Measurements from ENCODE around the gene FURIN. TPM values are rescaled to one million over a fixed set of nuclear protein-coding genes. Genes with fewer than 3 reads are reported as not detected.

Gene FURIN
- total and polyA plus RNA-seq, 9 of the 15 experiments (the other 6 are each of a cell fraction or from before 2014, with no cell fraction given) = 0.92 to 99.9 (median 34.8) TPM

- Histone ChIP-seq H3K27me3 (ENCODE audit: control insufficient read depth in 2 of 2, insufficient read depth in 2 of 2, low read length in 2 of 2) (no peaks in the 10 kb centered on the region), H4K20me1 (replicated peaks; ENCODE audit: control insufficient read depth, insufficient read depth, low read length) (no peaks in the 10 kb centered on the region), H3K4me3 (no peak overlapping the region), H2AFZ (ENCODE audit: low read depth, low read length) (peak overlapping the region; percentile 40; the same call in 1 of the 2 replicates), H3K9me3 (replicated peaks; ENCODE audit: control insufficient read depth, insufficient read depth, low read depth, low read length) (no peaks in the 10 kb centered on the region; the same call in 1 of the 2 replicates), H3K79me2 (ENCODE audit: control insufficient read depth, insufficient read depth, low read length) (no peaks in the 10 kb centered on the region), H3K9me1 (ENCODE audit: control insufficient read depth, insufficient read depth, low read length) (no peaks in the 10 kb centered on the region), H3K4me1 (replicated peaks in 1 of 2; ENCODE audit: control insufficient read depth in 2 of 2, insufficient read depth in 2 of 2, low read length in 2 of 2) (peaks cover 6 to 35% of the 10 kb centered on the region in 2 experiments; a peak in 4 of 5 replicates), H3K4me2 (ENCODE audit: insufficient read depth, low read length) (no peak overlapping the region), H3K36me3 (ENCODE audit: control insufficient read depth, insufficient read depth, low read length) (no peaks in the 10 kb centered on the region), H3K9ac (ENCODE audit: insufficient read depth in 1 of 2, low read depth in 2 of 2, low read length in 2 of 2) (peak overlapping the region in 1 of 2 experiments; percentile 71; a peak in 2 of 4 replicates), H3K27ac (ENCODE audit: extremely low read depth, low read depth, low read length) (no peak overlapping the region)
- peak in 1 of 4 experiments; percentile 16 for DNase-seq (ENCODE audit: extremely low read depth in 1 of 4, low spot score in 3 of 4)
- CTCF ChIA-PET (ENCODE audit: low intra/inter-chr PET ratio) = no interaction called here
- no peak for TF ChIP-seq ZBTB8A (IDR thresholded peaks at IDR 0.05; ENCODE audit: partially characterized antibody)
- no peak for TF ChIP-seq CREB1 (IDR thresholded peaks at IDR 0.05)
- 0 out of 2 replicates have a peak, but pooled peaks have one; percentile 26 for TF ChIP-seq CREB1 (CRISPR knock-in tag; IDR thresholded peaks at IDR 0.05)
- 65% methylated on average over 5 of the region's 12 CpGs for WGBS (ENCODE audit: insufficient coverage, low coverage, missing lambda C conversion rate)
- POLR2A ChIA-PET = interaction anchor here (1.0 kb wide), 1 partner anchor 16 kb away, joined by 3 read pairs; no protein-coding TSS in a partner anchor
- no TSS peak for BruUV-seq (replicated peaks)
- FAIRE-seq = no peak
- ATAC-seq = peak; percentile 39
- intact Hi-C loops (cut with micrococcal nuclease) (no loop called here), in situ Hi-C loops (cut with MboI) (no loop called here)
These were observed 40.3 kb upstream of the FURIN start for GRCh38 chr15:90828111-90828510.

DNA sequence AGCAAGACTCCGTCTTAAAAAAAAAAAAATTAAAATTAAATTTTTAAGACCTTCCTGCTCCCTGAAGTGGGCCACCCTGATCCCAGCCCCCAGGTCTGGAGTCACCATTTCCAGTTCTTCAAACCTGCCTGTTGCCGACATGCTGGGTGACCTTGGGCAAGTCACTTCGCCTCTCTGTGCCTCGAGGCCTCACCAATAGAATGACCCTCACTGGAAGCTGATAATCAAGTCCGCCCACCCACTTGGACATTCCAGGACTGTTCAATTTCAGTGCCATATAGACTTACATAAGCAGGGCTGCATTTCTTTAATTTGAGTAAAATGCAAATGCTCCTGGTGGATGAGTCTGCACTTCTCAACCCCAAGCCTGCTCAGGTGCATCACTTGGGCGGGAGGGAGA lies 39.3 kb upstream of the FURIN start:
- 80% methylated on average over 6 of the region's 6 CpGs for WGBS (ENCODE audit: insufficient coverage, low coverage, missing lambda C conversion rate)
- H3K27me3 ChIP-seq (ENCODE audit: control insufficient read depth in 2 of 2, insufficient read depth in 2 of 2, low read length in 2 of 2) = no peaks in the 10 kb centered on the region
- no peak overlapping the region for H2AFZ ChIP-seq (ENCODE audit: low read depth, low read length)
- in situ Hi-C loops (cut with MboI) (no loop called here), intact Hi-C loops (cut with micrococcal nuclease) (no loop called here)
- POLR2A ChIA-PET = no interaction called here
- CTCF ChIA-PET (ENCODE audit: low intra/inter-chr PET ratio) = no interaction called here
- H3K36me3 ChIP-seq (ENCODE audit: control insufficient read depth, insufficient read depth, low read length) = no peaks in the 10 kb centered on the region
- DNase-seq (ENCODE audit: extremely low read depth in 1 of 4, low spot score in 3 of 4) = no peak
- BruUV-seq (replicated peaks) = no TSS peak
- H3K4me1 ChIP-seq (replicated peaks in 1 of 2; ENCODE audit: control insufficient read depth in 2 of 2, insufficient read depth in 2 of 2, low read length in 2 of 2) = peaks cover 7 to 33% of the 10 kb centered on the region in 2 experiments; a peak in 4 of 5 replicates
- no peaks in the 10 kb centered on the region; the same call in 1 of the 2 replicates for H3K9me3 ChIP-seq (replicated peaks; ENCODE audit: control insufficient read depth, insufficient read depth, low read depth, low read length)
- H3K27ac ChIP-seq (ENCODE audit: extremely low read depth, low read depth, low read length) = no peak overlapping the region
- no peak overlapping the region for H3K4me2 ChIP-seq (ENCODE audit: insufficient read depth, low read length)
- ATAC-seq = no peak
- H3K9ac ChIP-seq (ENCODE audit: insufficient read depth in 1 of 2, low read depth in 2 of 2, low read length in 2 of 2) = no peak overlapping the region
- no peak overlapping the region for H3K4me3 ChIP-seq
- no peaks in the 10 kb centered on the region for H3K9me1 ChIP-seq (ENCODE audit: control insufficient read depth, insufficient read depth, low read length)
- FAIRE-seq = no peak
- H3K79me2 ChIP-seq (ENCODE audit: control insufficient read depth, insufficient read depth, low read length) = no peaks in the 10 kb centered on the region
- H4K20me1 ChIP-seq (replicated peaks; ENCODE audit: control insufficient read depth, insufficient read depth, low read length) = no peaks in the 10 kb centered on the region
- TF ChIP-seq CBFA2T3 (IDR thresholded peaks at IDR 0.05) = no peak
- TF ChIP-seq ZNF668 (CRISPR knock-in tag; IDR thresholded peaks at IDR 0.05) = no peak
- no peak for TF ChIP-seq RREB1 (CRISPR knock-in tag; IDR thresholded peaks at IDR 0.05)
- TF ChIP-seq ZFP36 (IDR thresholded peaks at IDR 0.05; ENCODE audit: low read depth, low read length, partially characterized antibody) = peak; percentile 52
- TF ChIP-seq, protein P1, sequence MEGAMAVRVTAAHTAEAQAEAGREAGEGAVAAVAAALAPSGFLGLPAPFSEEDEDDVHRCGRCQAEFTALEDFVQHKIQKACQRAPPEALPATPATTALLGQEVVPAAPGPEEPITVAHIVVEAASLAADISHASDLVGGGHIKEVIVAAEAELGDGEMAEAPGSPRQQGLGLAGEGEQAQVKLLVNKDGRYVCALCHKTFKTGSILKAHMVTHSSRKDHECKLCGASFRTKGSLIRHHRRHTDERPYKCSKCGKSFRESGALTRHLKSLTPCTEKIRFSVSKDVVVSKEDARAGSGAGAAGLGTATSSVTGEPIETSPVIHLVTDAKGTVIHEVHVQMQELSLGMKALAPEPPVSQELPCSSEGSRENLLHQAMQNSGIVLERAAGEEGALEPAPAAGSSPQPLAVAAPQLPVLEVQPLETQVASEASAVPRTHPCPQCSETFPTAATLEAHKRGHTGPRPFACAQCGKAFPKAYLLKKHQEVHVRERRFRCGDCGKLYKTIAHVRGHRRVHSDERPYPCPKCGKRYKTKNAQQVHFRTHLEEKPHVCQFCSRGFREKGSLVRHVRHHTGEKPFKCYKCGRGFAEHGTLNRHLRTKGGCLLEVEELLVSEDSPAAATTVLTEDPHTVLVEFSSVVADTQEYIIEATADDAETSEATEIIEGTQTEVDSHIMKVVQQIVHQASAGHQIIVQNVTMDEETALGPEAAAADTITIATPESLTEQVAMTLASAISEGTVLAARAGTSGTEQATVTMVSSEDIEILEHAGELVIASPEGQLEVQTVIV (CRISPR knock-in tag; IDR thresholded peaks at IDR 0.05; ENCODE audit: borderline replicate concordance) = no peak

All from K562 (cell line).